Immature natural killer cell (primary cell): ENCODE data around the gene VPS29. TPM values are rescaled to one million over a fixed set of nuclear protein-coding genes. Genes with fewer than 3 reads are reported as not detected.
"Not testable (repeated sequence)": the region's sequence is repeated elsewhere in the genome, so short reads cannot be mapped to it uniquely, and the experiment has no call there.

Experiments used
- DNase-seq, 3 donors: peaks; one replicate each; pipeline ENCODE4 v3.0.0; 2022; ENCODE audit warnings: mixed read lengths in 1 of 3
- H3K27ac Mint-ChIP-seq, 6 donors: one replicate each; pipeline ENCODE4 v1.8.0; 2020; ENCODE audit warnings: mixed read lengths in 6 of 6, mild to moderate bottlenecking in 5 of 6, inconsistent platforms in 4 of 6, moderate library complexity in 3 of 6
- H3K27me3 Mint-ChIP-seq, 3 donors: one replicate each; pipeline ENCODE4 v1.8.0; 2020 to 2021; ENCODE audit warnings: low read depth in 3 of 3, mild to moderate bottlenecking in 3 of 3, mixed read lengths in 3 of 3, moderate library complexity in 3 of 3, inconsistent platforms in 1 of 3
- H3K36me3 Mint-ChIP-seq, 3 donors: one replicate each; pipeline ENCODE4 v1.8.0; 2020; ENCODE audit warnings: mixed read lengths in 3 of 3, inconsistent platforms in 2 of 3, mild to moderate bottlenecking in 2 of 3
- H3K4me1 Mint-ChIP-seq, 2 donors: one replicate each; pipeline ENCODE4 v1.8.0; 2020; ENCODE audit warnings: inconsistent platforms in 2 of 2, mild to moderate bottlenecking in 2 of 2, mixed read lengths in 2 of 2, moderate library complexity in 1 of 2
- H3K4me3 Mint-ChIP-seq, 5 donors: one replicate each; pipeline ENCODE4 v1.8.0; 2020; ENCODE audit warnings: mild to moderate bottlenecking in 5 of 5, mixed read lengths in 5 of 5, inconsistent platforms in 3 of 5, moderate library complexity in 3 of 5
- H3K9me3 Mint-ChIP-seq, 6 donors: one replicate each; pipeline ENCODE4 v1.8.0; 2020; ENCODE audit warnings: mild to moderate bottlenecking in 6 of 6, mixed read lengths in 6 of 6, inconsistent platforms in 4 of 6, moderate library complexity in 3 of 6
- polyA plus RNA-seq, 3 donors: library from polyadenylated mRNA; unstranded; fragments of 300-500 nt; fragmentation: Illumina TruSeq; gene quantifications; one replicate each; pipeline ENCODE4 v1.2.3, GENCODE V29; 2021

Gene VPS29
- polyA plus RNA-seq, 3 donors from 2014 or later, result 153 to 230 (median 206) TPM

DNA sequence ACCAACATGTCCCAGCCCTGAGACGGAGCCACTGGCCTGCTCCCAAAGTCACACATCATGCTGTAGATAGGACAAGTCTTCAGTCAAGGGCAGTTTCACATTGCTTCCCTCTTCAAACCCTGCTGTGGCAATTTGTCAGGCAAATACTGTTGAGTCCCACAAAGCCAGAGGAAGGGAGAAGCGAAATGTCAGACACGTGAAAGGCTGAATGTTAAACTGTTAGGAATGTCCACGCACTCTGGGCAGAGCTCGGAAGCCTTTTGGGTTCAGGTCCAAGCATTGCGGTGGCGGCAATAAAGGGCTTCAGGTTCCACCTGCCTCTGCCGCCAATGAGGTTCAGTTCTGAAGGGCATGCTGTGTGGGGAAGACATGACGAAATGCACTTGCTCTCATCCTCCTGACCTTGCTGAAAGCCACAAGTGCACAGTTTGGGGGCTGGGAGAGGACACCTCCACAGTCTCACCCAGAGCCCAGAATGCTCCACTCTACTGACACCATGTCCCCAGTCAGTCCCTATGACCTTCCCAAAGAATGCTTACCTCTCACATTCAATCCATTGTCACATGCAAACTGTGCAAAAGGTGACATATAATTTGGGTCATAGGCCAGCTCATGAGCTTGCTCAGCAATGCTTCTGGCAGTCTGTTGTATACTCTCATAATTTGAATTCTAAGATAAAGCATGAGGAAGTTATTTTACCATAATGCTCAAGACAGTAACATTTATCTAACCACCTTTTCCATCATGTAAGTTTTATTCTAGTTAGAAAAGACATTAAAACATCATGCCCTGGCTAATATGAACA, 35.9 kb upstream of the VPS29 start:
- DNase-seq, result no peak
- Mint-ChIP-seq H3K9me3 (no peaks in the 10 kb centered on the region), H3K27me3 (no peaks in the 10 kb centered on the region), H3K36me3 (peaks cover 3 to 29% (median 9%) of the 10 kb centered on the region in 3 donors), H3K4me1 (peaks cover 2 to 27% of the 10 kb centered on the region in 2 donors), H3K4me3 (no peak overlapping the region), H3K27ac (peak overlapping the region in 1 of 6 donors; percentile 67)

DNA sequence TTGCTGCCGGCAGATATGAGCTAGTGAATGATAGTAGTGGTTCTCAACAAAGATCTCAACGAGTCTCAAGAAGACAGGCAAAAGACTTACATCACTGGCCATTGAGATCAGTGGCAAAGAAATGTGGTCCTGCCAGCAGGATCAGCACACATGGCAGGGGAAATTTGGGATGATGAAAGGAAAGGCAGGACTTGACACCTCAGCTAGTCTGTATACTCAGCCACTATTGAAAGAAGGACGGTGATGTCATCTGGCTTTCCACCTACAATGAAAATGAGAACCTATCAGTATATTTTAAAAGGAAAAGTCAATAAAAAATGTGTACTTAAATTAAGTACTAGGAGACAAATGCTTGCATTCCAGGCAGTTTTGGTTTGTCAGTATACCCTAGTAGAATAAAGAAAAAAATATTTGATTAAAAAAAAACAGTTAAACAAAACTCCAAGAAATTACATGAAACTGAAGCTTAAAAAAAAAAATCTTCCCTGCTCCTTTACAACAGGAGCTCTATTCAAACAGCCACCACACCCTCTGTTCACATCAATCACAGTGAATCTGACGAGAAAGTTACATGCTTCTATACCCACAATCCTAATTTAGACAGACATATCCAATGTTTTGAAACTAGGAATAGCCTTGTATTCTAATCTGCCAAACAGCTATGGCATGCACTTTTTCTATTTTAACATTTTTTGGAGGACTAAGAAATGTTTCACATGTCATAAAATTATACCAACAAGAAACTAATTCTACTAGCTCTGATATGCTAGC, 35.1 kb upstream of the VPS29 start:
- DNase-seq, result no peak
- no peaks in the 10 kb centered on the region for H3K27me3 Mint-ChIP-seq
- H3K4me1 Mint-ChIP-seq, result peaks cover 2 to 27% of the 10 kb centered on the region in 2 donors
- H3K36me3 Mint-ChIP-seq, result peaks cover 3 to 29% (median 9%) of the 10 kb centered on the region in 3 donors
- H3K27ac Mint-ChIP-seq, result peak overlapping the region in 2 of 6 donors; percentile 18 to 23
- no peak overlapping the region for H3K4me3 Mint-ChIP-seq
- H3K9me3 Mint-ChIP-seq, result no peaks in the 10 kb centered on the region

DNA sequence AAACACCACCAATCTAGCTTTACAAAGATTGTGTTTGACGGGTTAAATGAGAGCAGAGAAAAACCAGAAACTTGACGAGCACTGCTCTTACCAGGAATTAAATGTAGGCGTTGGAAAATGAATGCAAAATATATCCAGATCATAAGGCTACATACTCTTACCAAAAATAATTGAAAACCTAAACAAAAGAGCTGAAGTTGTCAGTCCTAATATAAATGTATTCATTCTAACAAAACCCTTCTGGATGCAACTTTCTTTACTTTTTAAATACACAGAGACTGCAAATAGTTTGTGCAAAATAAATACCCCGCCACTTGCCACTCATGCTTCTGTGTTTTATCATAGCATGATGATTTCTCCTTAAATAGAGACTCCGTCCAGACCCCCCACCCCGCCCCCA, 32.9 kb upstream of the VPS29 start:
- Mint-ChIP-seq H3K36me3 (peaks cover 3 to 29% (median 9%) of the 10 kb centered on the region in 3 donors), H3K4me1 (peaks cover 1 to 32% of the 10 kb centered on the region in 2 donors), H3K27ac (no peak overlapping the region), H3K27me3 (no peaks in the 10 kb centered on the region), H3K4me3 (no peak overlapping the region), H3K9me3 (no peaks in the 10 kb centered on the region)
- no peak for DNase-seq

DNA sequence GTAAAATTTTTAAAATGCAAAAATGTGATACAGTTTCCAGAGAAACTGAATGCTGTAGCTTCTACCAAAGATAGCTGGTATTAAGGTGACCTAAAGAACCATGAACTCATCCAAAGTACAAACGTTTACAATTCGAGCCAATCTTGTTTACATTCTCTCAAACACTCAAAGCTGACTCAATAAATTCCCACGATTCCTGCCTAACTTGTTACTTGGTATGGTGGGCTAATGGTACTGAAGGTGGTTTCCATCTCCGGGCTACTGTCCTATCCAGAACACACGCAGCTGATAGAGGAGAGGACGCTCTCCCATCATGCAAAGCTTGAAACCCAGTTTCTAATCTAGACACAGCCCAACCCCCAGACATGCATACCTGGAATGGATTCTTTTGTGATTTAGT, 31.7 kb upstream of the VPS29 start:
- H3K27me3 Mint-ChIP-seq, result no peaks in the 10 kb centered on the region
- no peaks in the 10 kb centered on the region for H3K9me3 Mint-ChIP-seq
- H3K27ac Mint-ChIP-seq, result no peak overlapping the region
- no peak for DNase-seq
- no peak overlapping the region for H3K4me3 Mint-ChIP-seq
- H3K36me3 Mint-ChIP-seq, result peaks cover under 1 to 24% (median 9%) of the 10 kb centered on the region in 3 donors
- H3K4me1 Mint-ChIP-seq, result peaks cover 0 to 22% of the 10 kb centered on the region in 2 donors

DNA sequence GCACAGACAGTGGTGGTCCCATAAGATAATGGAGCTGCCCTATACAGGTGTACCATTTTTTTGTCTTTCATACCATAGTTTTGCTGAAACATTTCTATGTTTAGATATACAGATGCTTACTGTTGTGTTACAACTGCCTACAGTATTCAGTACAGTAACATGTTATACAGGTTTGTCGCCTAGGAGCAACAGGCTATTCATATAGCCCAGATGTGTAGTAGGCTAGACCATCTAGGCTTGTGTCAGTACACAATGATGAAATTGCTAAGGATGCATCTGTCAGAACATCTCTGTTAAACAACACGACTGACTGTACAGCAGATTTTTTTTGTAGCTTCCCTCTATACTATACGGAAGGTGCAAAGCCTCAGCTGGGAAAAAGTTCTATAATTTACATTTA, 30.7 kb upstream of the VPS29 start:
- Mint-ChIP-seq H3K4me1 (peaks cover 0 to 23% of the 10 kb centered on the region in 2 donors), H3K27me3 (no peaks in the 10 kb centered on the region), H3K27ac (no peak overlapping the region), H3K4me3 (no peak overlapping the region), H3K36me3 (peaks cover 4 to 20% (median 5%) of the 10 kb centered on the region in 3 donors), H3K9me3 (no peaks in the 10 kb centered on the region)
- DNase-seq, result no peak

DNA sequence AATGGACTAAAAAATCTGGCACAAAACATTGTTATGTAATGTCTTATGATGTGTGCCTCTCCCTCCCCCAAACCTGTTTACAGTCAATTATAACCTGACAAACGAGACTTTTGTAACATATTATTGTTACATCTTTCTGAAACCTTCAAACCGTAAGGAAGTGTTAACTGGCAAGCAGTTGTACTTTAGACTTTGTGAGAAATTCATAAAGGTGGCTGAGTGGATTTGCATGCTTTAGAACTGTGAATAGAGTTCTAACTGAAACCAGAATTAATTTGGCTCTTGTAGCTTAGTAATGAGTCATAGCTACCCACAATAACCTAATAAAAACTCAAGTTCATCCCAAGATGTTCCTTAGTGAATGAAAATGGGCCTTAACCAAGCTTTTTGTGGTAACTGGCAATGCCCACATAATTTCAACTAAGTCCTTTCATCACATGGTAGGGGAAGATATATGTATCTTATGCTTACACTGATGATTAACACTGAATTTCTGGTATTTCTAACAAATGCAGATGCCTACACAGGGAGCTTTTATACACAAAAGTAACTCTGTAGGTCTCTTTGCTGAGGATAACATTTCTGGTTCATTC, 29.9 kb upstream of the VPS29 start:
- Mint-ChIP-seq H3K27me3 (no peaks in the 10 kb centered on the region), H3K9me3 (no peaks in the 10 kb centered on the region), H3K36me3 (peaks cover 4 to 15% (median 4%) of the 10 kb centered on the region in 3 donors), H3K27ac (peak overlapping the region in 4 of 6 donors; percentile 2 to 68 (median 56)), H3K4me1 (peaks cover 0 to 23% of the 10 kb centered on the region in 2 donors), H3K4me3 (no peak overlapping the region)
- no peak for DNase-seq

DNA sequence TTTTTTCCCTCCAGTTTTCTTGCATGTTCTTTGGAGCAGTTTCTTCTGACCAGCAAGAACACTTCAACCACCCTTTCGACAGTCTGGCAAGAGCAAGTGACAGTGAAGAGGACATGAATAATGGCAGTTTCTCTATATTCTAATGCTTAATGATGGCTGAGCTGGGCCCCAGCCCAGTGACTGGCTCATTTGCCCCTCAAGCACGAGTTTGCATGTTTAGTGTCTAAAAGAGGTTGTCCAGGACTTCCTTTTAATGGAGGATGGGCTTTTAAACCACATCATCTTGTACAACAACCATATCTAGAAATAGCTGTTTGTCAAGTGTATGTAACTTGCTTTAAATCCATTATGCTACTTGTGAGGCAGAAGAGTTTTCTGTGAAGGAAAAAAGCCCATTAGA, 28.6 kb upstream of the VPS29 start:
- no peak for DNase-seq
- peaks cover 0 to 18% of the 10 kb centered on the region in 2 donors for H3K4me1 Mint-ChIP-seq
- no peaks in the 10 kb centered on the region for H3K9me3 Mint-ChIP-seq
- H3K27me3 Mint-ChIP-seq, result no peaks in the 10 kb centered on the region
- H3K36me3 Mint-ChIP-seq, result peaks cover 0 to 8% (median 4%) of the 10 kb centered on the region in 3 donors
- H3K4me3 Mint-ChIP-seq, result no peak overlapping the region
- peak overlapping the region in 2 of 6 donors; percentile 45 to 55 for H3K27ac Mint-ChIP-seq

DNA sequence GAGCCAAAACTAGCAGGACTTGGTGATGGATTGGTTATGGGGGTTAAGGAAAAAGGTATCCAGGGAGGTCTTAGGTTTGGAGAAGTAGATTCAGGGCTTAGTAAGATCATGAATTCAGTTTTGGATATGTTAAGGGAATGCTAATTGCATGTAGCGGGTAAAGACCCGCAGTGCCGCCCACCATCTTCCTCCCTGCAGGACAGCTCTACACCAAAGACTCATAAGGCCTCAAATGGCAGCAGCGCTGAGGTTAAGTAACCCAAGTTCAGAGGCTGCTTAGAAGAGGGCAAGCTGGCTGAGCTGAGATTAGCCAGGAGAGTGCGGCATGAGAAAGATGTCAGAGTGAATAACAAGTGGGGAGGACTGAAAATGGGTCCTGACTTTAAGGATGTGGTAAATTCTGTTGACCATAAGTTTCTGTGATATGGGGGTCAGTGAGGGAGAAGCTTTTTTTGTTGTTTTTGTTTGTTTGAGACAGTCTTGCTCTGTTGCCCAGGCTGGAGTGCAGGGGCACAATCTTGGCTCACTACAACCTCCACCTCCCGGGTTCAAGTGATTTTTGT, 26.4 kb upstream of the VPS29 start:
- H3K4me1 Mint-ChIP-seq, result peaks cover 0 to 12% of the 10 kb centered on the region in 2 donors
- DNase-seq, result no peak
- peaks cover 0 to 5% (median 4%) of the 10 kb centered on the region in 3 donors for H3K36me3 Mint-ChIP-seq
- no peak overlapping the region for H3K4me3 Mint-ChIP-seq
- no peaks in the 10 kb centered on the region for H3K27me3 Mint-ChIP-seq
- H3K9me3 Mint-ChIP-seq, result no peaks in the 10 kb centered on the region
- peak overlapping the region in 3 of 6 donors; percentile 2 to 56 (median 31) for H3K27ac Mint-ChIP-seq

DNA sequence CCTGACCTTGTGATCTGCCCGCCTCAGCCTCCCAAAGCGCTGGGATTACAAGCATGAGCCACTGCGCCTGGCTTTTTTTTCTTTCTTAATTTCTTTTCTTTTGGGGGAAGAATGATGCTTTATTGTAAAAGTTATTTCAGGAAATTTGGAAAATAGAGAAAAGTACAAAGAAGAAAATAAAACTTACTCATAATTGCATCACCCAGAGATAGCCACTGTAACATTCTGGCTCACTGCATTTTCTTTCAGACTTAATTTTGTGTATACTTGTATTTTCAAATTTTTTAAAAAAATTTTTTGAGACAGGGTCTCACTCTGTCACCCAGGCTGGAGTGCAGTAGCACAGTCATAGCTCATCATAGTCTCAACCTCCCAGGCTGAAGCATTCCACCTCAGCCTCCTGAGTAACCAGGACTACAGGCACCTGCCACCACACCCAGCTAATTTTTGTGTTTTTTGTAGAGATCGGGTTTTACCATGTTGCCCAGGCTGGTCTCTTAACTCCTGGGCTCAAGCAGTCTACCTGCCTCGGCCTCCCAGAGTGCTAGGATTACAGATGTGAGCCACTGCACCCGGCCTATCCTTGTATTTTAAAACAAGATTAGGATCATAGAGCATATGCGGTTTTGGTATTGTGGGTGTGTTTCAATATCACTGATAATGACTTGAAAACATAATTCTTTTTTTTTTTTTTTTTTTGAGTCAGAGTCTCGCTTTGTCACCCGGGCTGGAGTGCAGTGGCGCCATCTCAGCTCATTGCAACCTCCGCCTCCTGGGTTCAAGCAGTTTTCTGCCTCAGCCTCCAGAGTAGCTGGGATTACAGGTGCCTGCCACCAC, 19.2 kb upstream of the VPS29 start:
- H3K4me3 Mint-ChIP-seq, H3K4me1 Mint-ChIP-seq, H3K27me3 Mint-ChIP-seq, H3K27ac Mint-ChIP-seq, DNase-seq, H3K9me3 Mint-ChIP-seq, H3K36me3 Mint-ChIP-seq: not testable (repeated sequence)

DNA sequence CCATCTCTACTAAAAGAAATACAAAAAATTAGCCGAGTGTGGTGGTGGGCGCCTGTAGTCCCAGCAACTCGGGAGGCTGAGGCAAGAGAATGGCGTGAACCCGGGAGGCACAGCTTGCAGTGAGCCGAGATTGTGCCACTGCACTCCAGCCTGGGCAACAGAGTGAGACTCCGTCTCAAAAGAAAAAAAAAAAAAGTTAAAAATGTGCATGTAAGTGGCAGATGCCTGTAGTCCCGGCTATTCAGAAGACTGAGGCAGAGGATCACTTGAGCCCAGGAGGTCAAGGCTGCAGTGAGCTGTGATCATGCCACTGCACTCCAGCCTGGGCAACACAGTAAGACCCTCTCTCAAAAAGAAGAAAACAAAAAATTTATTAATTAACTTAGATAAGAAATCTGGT, 16.1 kb upstream of the VPS29 start:
- not testable (repeated sequence) for H3K4me3 Mint-ChIP-seq, H3K36me3 Mint-ChIP-seq, H3K9me3 Mint-ChIP-seq, H3K27me3 Mint-ChIP-seq, DNase-seq, H3K4me1 Mint-ChIP-seq, H3K27ac Mint-ChIP-seq

DNA sequence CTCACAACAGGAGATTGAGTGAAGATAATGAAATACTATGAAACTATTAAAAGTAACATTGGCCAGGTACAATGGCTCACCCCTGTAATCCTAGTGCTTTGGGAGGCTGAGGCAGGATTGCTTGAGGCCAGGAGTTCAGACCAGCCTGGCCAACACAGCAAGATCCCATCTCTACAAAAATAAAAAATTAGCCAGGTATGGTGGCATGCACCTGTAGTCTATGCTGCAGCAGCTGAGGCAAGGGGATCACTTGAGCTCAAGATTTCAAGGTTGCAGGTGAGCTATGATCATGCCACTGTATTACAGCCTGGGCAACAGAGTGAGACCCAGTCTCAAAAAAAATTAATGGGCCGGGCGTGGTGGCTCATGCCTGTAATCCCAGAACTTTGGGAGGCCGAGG, 15.1 kb upstream of the VPS29 start:
- Mint-ChIP-seq H3K4me3 (no peak overlapping the region), H3K27ac (no peak overlapping the region), H3K4me1 (no peaks in the 10 kb centered on the region), H3K36me3 (no peaks in the 10 kb centered on the region), H3K27me3 (peaks cover 0 to 2% (median 0%) of the 10 kb centered on the region in 3 donors), H3K9me3 (no peaks in the 10 kb centered on the region)
- DNase-seq, result no peak

DNA sequence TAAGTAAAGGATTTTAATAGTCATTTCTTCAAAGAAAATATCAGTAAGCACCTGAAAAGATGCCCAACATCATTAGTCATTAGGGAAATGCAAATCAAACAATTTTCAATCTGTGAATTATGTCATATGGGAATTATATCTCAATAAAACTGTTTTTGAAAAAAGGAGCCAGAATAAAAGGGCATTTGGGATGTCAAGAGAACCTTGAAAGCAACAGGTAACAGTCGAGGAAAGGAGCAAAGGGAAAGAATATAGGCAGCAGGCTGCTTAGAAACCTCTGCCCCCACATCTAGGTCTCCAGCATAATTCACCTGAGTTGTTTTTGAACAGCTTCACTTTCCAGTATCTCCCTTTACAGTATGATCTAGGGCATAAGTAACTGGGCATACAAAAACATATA, 12.5 kb upstream of the VPS29 start:
- Mint-ChIP-seq H3K27ac (no peak overlapping the region), H3K27me3 (peaks cover 0 to 2% (median 0%) of the 10 kb centered on the region in 3 donors), H3K36me3 (no peaks in the 10 kb centered on the region), H3K9me3 (no peaks in the 10 kb centered on the region), H3K4me3 (no peak overlapping the region), H3K4me1 (no peaks in the 10 kb centered on the region)
- no peak for DNase-seq

DNA sequence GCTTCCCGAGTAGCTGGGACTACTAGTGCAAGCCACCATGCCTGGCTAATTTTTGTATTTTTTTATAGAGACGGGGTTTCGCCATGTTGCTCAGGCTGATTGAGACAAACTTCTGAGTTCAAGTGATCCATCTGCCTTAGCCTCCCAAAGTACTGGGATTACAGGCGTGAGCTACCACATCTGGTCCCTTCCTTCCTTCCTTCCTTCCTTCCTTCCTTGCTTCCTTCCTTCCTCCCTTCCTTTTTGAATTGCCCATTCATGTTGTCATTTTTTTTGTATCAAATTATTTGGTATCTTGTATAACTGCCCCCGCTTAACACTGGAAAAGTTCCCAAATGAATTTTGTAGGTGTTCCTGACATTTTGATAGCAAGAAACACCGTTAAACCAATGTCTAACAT, 11.9 kb upstream of the VPS29 start:
- no peak overlapping the region for H3K4me3 Mint-ChIP-seq
- H3K27me3 Mint-ChIP-seq, result peaks cover 0 to 2% (median 0%) of the 10 kb centered on the region in 3 donors
- no peaks in the 10 kb centered on the region for H3K9me3 Mint-ChIP-seq
- H3K27ac Mint-ChIP-seq, result no peak overlapping the region
- H3K4me1 Mint-ChIP-seq, result no peaks in the 10 kb centered on the region
- no peaks in the 10 kb centered on the region for H3K36me3 Mint-ChIP-seq
- no peak for DNase-seq
